KOPT-K1 (cell line): Measurements from ENCODE around the gene DNAJC2.
"Not testable (repeated sequence)": the region's sequence is repeated elsewhere in the genome, so short reads cannot be mapped to it uniquely, and the experiment has no call there.

Experiments used
- H3K27ac ChIP-seq: fragments of 200-600 bp; sonication (generic); 2 replicates; pipeline ENCODE4 v1.5.1; 2016; ENCODE audit warnings: antibody characterized with exemption, mild to moderate bottlenecking, low read depth, low read length; ENCODE audit not compliant: poor library complexity, severe bottlenecking
- H3K36me3 ChIP-seq: fragments of 200-600 bp; sonication (generic); 2 replicates; pipeline ENCODE4 v1.5.1; 2017; ENCODE audit warnings: antibody characterized with exemption, mild to moderate bottlenecking, low read length, moderate library complexity; ENCODE audit not compliant: insufficient read depth
- H3K9me3 ChIP-seq: fragments of 200-600 bp; sonication (generic); 2 replicates; pipeline ENCODE4 v1.5.1; 2017; ENCODE audit warnings: antibody characterized with exemption, low read length, mild to moderate bottlenecking; ENCODE audit not compliant: insufficient read depth, poor library complexity, severe bottlenecking

The DNAJC2 gene

DNA sequence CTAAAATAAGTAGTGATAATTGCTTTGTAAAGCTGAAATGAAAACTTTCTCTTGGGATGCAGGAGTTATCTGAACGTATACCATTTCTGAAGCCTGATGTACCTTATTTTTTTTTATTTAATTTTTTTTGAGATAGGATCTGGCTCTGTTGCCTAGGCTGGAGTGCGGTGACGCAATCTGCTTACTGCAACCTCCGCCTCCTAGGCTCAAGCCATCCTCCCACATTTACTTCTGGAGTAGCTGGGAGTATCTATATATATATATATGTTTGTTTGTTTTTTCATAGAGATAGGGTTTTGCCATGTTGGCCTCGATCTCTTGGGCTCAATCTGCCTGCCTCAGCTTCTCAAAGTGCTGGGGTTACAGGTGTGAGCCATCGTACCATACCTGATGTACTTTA is 44.9 kb downstream of the DNAJC2 start:
- peaks cover 63% of the 10 kb centered on the region for H3K36me3 ChIP-seq

DNA sequence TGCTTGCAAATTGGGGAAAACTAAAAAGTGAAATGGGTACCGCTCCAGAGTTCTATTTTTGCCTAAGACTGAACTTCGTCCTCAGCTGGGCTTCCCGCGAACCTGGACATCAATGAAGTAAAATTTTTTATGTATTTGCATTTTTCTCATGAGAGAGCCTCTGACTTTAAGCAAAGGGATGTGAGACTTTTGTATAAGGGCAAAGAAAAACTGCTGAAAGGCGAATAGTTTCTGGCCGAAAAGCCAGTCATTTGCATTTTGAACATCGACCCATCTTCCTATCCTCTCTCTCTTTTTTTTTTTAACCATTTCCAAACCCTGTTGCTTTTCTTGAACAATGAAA is 46.8 kb downstream of the DNAJC2 start:
- H3K9me3 ChIP-seq: no peaks in the 10 kb centered on the region
- peaks cover 44% of the 10 kb centered on the region for H3K36me3 ChIP-seq
- peak overlapping the region; percentile 64 for H3K27ac ChIP-seq

More for the DNA sequence above, 44.9 kb downstream of the DNAJC2 start:
- no peaks in the 10 kb centered on the region for H3K9me3 ChIP-seq
- H3K27ac ChIP-seq: no peak overlapping the region

DNA sequence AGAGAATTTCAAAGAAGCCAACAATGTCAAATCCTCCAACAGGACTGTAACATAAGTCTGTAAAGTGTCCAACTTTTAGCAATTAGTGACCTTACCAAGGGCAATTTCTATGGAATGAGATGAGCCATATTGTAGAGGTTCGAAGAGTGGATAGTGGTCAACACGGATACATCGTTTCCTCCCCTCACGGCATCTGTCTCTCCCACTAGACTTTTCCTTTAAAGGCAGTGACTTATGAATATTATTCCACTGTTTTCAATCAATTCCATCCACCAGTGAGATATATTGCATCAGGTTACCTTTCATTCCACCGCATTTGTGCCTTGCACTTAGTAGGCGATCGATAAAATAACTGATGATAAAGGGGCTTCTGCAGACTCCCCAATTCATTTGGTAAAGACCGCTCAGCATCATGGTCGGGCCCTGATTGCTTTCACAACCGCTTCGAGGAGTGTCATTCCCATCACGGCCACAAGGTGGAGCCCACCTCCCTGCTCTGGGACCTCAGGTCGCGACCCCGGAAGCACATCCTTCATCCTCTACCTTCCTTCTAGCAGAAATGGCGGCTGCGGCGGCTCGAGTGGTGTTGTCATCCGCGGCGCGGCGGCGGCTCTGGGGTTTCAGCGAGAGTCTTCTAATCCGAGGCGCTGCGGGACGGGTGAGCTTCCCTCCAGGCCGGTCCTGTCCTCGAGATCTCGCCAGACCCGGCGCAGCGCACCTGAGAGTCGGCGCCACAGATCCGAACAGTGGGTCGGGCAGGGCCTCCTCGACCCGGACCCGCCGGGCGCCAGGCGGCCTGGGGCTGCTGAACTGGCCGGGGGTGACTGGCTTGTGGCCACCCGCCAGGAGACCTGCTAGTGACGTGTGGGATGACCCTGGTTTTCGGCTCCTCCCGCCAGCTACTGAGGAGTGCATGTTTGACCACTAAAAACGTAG is 47.4 kb downstream of the DNAJC2 start, which contains the start of gene PMPCB:
Gene PMPCB, plus strand, starts transcription at position 535 of the 936 bp plus-strand sequence. Its CDS starts 25 bp downstream, at position 560.
- Histone ChIP-seq H3K36me3 (peaks cover 38% of the 10 kb centered on the region), H3K9me3 (no peaks in the 10 kb centered on the region), H3K27ac (peak within 1 kb of the TSS; percentile 64)

DNA sequence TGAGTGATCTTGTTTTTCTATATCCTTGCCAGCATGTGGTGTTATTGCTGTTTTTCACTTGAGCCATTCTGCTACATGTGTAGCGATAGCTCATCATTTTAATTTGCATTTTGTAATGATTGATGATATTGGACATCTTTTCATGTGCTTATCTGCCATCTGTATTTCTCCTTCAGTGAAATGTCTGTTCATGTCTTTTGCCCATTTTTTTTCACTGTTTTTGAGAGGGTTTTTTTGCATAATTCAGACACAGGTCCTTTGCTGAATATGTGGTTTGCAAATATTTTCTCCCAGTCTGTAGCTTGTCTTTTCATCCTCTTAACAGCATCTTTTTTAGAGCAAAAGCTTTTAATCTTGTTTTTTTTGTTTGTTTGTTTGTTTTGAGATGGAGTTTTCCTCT is 51.0 kb downstream of the DNAJC2 start:
- Histone ChIP-seq H3K36me3 (peaks cover 2% of the 10 kb centered on the region; the same call in 1 of the 2 replicates), H3K9me3 (no peaks in the 10 kb centered on the region), H3K27ac (no peak overlapping the region)

DNA sequence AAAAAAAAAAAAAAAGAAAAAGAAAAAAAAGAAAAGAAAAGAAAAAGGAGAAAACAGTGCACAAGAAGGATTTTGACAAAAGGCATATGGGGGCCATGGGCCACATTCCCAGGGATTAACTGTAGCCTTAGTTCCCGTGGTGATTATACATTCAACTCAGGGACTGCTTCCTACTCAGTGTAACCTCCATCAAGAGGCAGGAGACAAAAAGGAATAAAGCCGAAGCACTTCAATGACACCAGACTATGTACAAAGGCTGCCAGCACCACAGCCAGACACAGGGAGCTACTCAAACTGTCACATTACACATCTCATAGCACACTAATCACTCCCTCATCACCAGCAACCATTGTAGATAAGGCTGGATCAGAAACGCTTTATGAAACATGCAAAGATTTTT is 52.4 kb downstream of the DNAJC2 start:
- Histone ChIP-seq H3K27ac (no peak overlapping the region), H3K36me3 (no peaks in the 10 kb centered on the region), H3K9me3 (no peaks in the 10 kb centered on the region)

DNA sequence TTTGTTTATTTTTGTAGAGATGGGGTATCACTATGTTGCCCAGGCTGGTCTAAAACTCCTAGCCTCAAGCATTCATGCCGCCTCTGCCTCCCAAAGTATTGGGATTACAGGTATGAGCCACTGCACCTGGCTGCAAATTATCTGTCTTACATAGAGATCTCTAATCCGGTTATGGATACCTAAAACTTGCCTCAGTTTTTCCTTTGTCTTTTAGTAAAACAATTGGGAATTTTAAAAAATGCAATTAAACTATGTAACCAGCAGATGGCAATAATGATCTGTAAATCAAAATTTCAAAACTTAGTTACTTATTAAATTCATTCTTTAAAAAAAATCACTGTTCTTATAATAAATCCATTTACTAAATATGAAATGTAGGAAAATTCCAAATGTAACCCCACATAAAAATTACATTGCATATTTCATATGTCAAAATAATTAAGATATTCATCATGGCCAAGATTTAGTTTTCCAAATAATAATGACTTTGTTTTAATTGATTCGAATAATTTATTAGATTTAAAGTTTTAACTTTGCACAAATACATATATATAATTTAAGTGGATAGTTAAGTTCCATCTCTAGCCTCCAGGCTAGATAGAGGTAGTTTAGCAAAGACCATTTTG is 61.7 kb downstream of the DNAJC2 start:
- not testable (repeated sequence) for H3K9me3 ChIP-seq

DNA sequence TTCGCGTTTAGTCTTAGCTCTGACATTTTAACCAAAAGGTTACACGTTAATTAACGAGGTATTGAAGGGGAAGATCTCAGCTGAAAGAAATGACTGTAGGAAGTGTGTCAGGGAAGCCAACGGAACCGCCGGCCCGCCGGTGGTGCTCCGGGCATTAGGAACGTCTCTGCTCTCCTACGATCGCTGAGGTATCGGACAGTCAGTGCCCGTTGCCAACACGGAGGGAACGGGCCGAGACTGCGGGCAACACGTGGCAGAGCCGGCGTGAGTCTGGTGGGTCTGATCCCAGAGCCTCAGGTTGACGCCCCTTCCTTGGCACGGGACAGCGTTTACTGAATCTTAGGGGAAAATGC is 63.8 kb downstream of the DNAJC2 start:
- H3K27ac ChIP-seq: peak overlapping the region; percentile 95
- H3K9me3 ChIP-seq, H3K36me3 ChIP-seq: not testable (repeated sequence)

More for the DNA sequence above, 61.7 kb downstream of the DNAJC2 start:
- H3K36me3 ChIP-seq, H3K27ac ChIP-seq: not testable (repeated sequence)

DNA sequence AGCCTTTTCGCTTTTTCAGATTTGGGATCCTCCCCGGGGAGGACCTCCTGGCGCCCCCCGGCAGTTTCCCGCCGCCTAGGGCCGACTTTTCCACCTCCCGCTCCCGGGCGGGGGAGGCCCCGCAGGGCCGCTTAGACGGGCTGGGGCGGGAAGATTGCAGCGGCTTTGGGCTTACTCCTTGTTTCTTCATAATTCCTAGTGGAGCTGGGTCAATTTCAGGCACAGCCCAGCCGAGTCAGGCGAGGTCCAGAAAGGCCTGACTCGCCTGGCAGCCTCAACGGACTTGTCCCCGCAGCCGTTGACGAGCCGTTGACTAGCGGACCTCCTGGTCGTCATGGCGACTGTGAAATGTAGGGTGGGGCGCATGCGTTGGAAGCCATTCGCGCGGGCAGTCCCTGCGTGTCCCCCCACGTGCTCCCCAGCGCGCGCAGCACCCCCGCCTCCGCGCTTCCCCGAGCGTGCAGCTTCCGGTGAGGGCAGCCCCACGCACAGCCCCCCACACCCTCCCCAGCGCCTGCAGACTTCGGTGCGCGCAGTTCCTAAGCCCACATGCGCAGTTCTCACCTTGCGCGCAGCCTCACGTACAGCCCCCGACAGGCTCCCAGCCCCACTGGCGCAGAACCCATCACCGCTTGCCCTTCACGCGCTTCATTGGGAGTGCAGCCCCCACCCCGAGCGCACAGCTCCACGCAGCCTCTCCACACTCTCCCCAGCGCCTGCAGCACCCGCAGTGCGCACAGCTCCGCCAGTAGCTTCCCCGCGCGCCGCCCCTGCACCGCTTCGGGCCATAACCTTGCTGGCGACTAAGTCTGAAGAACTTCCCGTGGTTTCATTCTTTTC is 64.4 kb downstream of the DNAJC2 start:
- not testable (repeated sequence) for H3K9me3 ChIP-seq, H3K36me3 ChIP-seq
- peak overlapping the region; percentile 95 for H3K27ac ChIP-seq

DNA sequence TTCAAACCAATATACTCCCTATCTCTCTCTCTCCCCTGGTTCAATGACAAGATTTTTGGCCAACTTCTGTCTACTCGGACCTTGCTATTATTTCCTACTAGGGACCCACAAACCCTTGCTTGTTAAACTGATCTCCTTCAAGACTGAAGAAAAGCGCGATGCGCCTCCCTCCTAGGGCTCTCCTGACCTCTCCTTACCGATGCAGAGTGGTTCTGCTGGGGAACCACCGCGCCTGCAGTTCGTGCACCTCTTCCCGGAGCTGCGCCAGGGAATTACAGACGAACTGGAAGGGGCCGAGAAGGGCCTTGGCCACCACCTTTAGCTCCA is 65.0 kb downstream of the DNAJC2 start:
- H3K27ac ChIP-seq: peak overlapping the region; percentile 95

DNA sequence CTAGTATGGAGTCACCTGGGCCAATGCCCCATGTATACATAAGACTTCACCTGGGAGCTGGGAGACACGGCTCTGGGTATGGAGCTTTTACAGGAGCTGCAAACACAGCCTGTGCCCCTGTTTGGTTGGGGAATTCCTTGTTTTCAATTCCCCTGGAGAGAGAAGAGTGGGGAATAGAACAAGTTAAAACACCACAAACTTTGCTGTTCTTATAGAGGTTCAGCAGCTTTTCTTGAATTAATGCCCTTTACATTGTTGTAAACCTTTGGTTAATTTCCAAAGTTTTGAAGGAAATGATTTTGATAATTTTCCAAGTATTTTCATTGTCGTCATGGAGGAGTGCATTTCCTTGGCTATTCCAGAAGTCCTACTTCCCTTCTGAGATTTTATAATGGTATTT is 66.4 kb downstream of the DNAJC2 start:
- H3K36me3 ChIP-seq: peaks cover 16% of the 10 kb centered on the region; the same call in 1 of the 2 replicates
- H3K9me3 ChIP-seq, H3K27ac ChIP-seq: not testable (repeated sequence)

More for the DNA sequence above, 65.0 kb downstream of the DNAJC2 start:
- H3K36me3 ChIP-seq, H3K9me3 ChIP-seq: not testable (repeated sequence)

DNA sequence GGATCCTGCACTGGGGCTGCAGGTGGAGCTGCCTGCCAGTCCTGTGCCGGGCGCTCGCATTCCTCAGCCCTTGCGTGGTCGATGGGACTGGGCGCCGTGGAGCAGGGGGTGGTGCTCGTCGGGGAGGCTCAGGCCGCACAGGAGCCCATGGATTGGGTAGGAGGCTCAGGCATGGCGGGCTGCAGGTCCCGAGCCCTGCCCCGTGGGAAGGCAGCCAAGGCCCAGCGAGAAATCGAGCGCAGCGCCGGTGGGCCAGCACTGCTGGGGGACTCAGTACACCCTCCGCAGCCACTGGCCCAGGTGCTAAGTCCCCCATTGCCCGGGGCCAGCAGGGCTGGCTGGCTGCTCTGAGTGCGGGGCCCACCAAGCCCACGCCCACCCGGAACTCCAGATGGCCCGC is 69.7 kb downstream of the DNAJC2 start:
- not testable (repeated sequence) for H3K9me3 ChIP-seq, H3K27ac ChIP-seq

DNA sequence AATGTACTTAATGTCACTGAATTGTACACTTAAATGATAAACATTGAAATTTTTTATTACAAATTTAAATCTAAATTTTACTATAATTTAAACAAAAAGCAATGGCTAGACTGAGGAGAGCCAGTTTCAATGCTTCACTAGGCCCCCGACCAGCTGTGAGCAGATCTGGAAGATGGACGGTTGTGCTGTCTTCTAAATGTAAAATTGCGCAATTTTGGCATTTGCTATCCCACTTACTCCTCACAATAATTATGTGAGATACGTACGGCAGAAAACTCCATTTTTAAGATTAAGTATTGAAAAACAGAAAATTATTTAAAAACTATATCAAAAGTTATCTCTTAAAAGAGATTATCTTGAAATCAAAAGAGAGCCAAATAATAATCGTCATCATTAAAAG is 71.2 kb downstream of the DNAJC2 start:
- H3K27ac ChIP-seq, H3K9me3 ChIP-seq: not testable (repeated sequence)
- peaks cover 36% of the 10 kb centered on the region for H3K36me3 ChIP-seq

More for the DNA sequence above, 69.7 kb downstream of the DNAJC2 start:
- H3K36me3 ChIP-seq: peaks cover 28% of the 10 kb centered on the region

DNA sequence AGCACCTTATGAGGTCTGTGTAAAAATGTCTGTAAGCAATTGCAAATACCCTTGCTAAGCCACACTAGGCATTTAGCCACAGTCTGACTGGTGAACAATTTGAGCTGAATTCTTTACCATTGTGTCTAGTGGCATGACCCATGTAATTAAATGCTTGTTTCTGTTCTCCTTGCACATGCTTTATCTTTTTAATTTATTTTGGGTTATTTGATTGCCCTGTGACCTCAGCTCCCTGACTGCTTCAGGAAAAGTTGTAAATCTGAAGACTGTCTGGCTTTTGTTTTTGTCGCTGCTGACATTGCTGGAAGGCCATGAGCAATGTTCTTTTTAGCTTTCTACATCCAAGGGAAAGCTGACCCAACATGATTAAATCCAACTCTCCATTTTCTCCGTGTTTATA is 78.3 kb downstream of the DNAJC2 start:
- H3K27ac ChIP-seq, H3K9me3 ChIP-seq: not testable (repeated sequence)
- peaks cover 28% of the 10 kb centered on the region for H3K36me3 ChIP-seq

DNA sequence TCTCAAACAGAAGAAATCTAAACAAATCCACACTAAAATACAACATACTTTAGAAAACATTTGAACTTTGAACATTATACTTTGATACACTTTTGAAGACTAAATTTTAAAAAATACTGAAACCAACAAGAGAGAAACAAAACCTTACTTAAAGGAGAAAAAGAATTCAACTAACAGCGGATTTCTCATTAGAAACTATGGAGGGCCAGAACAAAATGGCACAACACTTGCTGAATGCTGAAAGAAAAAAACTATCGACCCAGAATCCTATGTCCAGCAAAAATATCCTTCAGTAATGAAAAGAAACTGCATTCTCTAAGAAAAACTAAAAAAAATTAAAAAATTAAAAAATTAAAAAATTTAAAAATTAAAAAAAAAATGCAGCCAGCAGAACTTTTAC is 80.5 kb downstream of the DNAJC2 start:
- peaks cover 20% of the 10 kb centered on the region for H3K36me3 ChIP-seq
- not testable (repeated sequence) for H3K9me3 ChIP-seq, H3K27ac ChIP-seq
